ENCODE results near the gene SNRNP70. TPM values are rescaled to one million over a fixed set of nuclear protein-coding genes. Genes with fewer than 3 reads are reported as not detected.

Gene SNRNP70
- total and polyA plus RNA-seq, 2 of the 13 experiments (the other 11 are each of a cell fraction or from before 2014, with no cell fraction given) = 150 to 210 TPM

GRCh38 chr19:49057636-49058234 lies 27.5 kb upstream of the SNRNP70 start, which contains the start of gene CGB7:
Gene CGB7 (minus strand): TSS chr19:49057749. CDS start chr19:49055375, 2,374 bp downstream.
- Histone ChIP-seq H3K27me3 (ENCODE audit: control insufficient read depth in 1 of 2, insufficient read depth in 2 of 2, low read length in 2 of 2) (peaks cover 11 to 48% of the 10 kb centered on the region in 2 experiments; a peak in 4 of 5 replicates), H4K20me1 (ENCODE audit: insufficient read depth, low read length) (no peaks in the 10 kb centered on the region), H3K27ac (ENCODE audit: extremely low read length, insufficient read depth, low read length) (no peak within 1 kb of the TSS), H3K9ac (ENCODE audit: insufficient read depth, low read depth, low read length) (no peak within 1 kb of the TSS), H2AFZ (ENCODE audit: low read length) (peak within 1 kb of the TSS; percentile 72), H3K4me3 (replicated peaks in 1 of 3; ENCODE audit: insufficient read depth in 1 of 3, low read depth in 2 of 3, low read length in 3 of 3) (peak within 1 kb of the TSS; percentile 54 to 71 (median 63); a peak in 5 of 6 replicates), H3K79me2 (ENCODE audit: insufficient read depth, low read length) (no peaks in the 10 kb centered on the region), H3K4me2 (ENCODE audit: low read depth, low read length) (peak within 1 kb of the TSS; percentile 93), H3K9me3 (ENCODE audit: low read length) (no peaks in the 10 kb centered on the region), H3K4me1 (ENCODE audit: insufficient read depth, low read length) (peaks cover 17% of the 10 kb centered on the region), H3K36me3 (replicated peaks in 1 of 2; ENCODE audit: control insufficient read depth in 1 of 2, insufficient read depth in 2 of 2, low read length in 2 of 2) (no peaks in the 10 kb centered on the region)
- ATAC-seq = peak; percentile 30; the same call in 2 of the 3 replicates
- 5% methylated on average over 32 of the region's 38 CpGs for WGBS (ENCODE audit: low lambda C conversion rate)
- no TSS peak for BruUV-seq (replicated peaks)
- ChIA-PET POLR2A (no interaction called here), CTCF (ENCODE audit: low intra/inter-chr PET ratio, low total read pairs) (no interaction called here)
- no peak for FAIRE-seq
- peak; percentile 44; the same call in 1 of the 2 replicates for TF ChIP-seq GFI1 (CRISPR knock-in tag; IDR thresholded peaks at IDR 0.05; ENCODE audit: borderline replicate concordance)
- no peak for TF ChIP-seq ATF1 (CRISPR knock-in tag; IDR thresholded peaks at IDR 0.05)
- no peak for TF ChIP-seq CCAR2 (optimal IDR thresholded peaks at IDR 0.05; ENCODE audit: low read depth, low read length)
- intact Hi-C loops (cut with micrococcal nuclease; ENCODE audit: unreplicated experiment) = no loop called here
- DNase-seq (ENCODE audit: low spot score) = peak; percentile 17
- in situ Hi-C loops (cut with HindIII; ENCODE audit: extremely low pct_ligation_motif_present, low pct_unique_long_range_greater_than_20kb) = no loop called here

GRCh38 chr19:49058562-49058961 lies 26.7 kb upstream of the SNRNP70 start:
- no peak for DNase-seq (ENCODE audit: low spot score)
- ATAC-seq = no peak
- peaks cover 17% of the 10 kb centered on the region for H3K4me1 ChIP-seq (ENCODE audit: insufficient read depth, low read length)
- no peaks in the 10 kb centered on the region for H3K9me3 ChIP-seq (ENCODE audit: low read length)
- 25% methylated on average over 10 of the region's 10 CpGs for WGBS (ENCODE audit: low lambda C conversion rate)
- POLR2A ChIA-PET = no interaction called here
- no TSS peak for BruUV-seq (replicated peaks)
- no peaks in the 10 kb centered on the region for H4K20me1 ChIP-seq (ENCODE audit: insufficient read depth, low read length)
- no peaks in the 10 kb centered on the region for H3K79me2 ChIP-seq (ENCODE audit: insufficient read depth, low read length)
- 0 out of 2 replicates have a peak, but pooled peaks have one; percentile 46 for TF ChIP-seq HMGXB3 (CRISPR knock-in tag; IDR thresholded peaks at IDR 0.05; ENCODE audit: borderline replicate concordance)
- TF ChIP-seq BORCS8-MEF2B (CRISPR knock-in tag; IDR thresholded peaks at IDR 0.05) = no peak
- no peak overlapping the region for H3K27ac ChIP-seq (ENCODE audit: extremely low read length, insufficient read depth, low read length)
- H3K9ac ChIP-seq (ENCODE audit: insufficient read depth, low read depth, low read length) = no peak overlapping the region
- no peak overlapping the region for H3K4me3 ChIP-seq (replicated peaks in 1 of 3; ENCODE audit: insufficient read depth in 1 of 3, low read depth in 2 of 3, low read length in 3 of 3)
- in situ Hi-C loops (cut with HindIII; ENCODE audit: extremely low pct_ligation_motif_present, low pct_unique_long_range_greater_than_20kb) = no loop called here
- intact Hi-C loops (cut with micrococcal nuclease; ENCODE audit: unreplicated experiment) = no loop called here
- CTCF ChIA-PET (ENCODE audit: low intra/inter-chr PET ratio, low total read pairs) = no interaction called here
- FAIRE-seq = no peak
- H3K36me3 ChIP-seq (replicated peaks in 1 of 2; ENCODE audit: control insufficient read depth in 1 of 2, insufficient read depth in 2 of 2, low read length in 2 of 2) = no peaks in the 10 kb centered on the region
- no peak overlapping the region for H2AFZ ChIP-seq (ENCODE audit: low read length)
- H3K4me2 ChIP-seq (ENCODE audit: low read depth, low read length) = no peak overlapping the region
- H3K27me3 ChIP-seq (ENCODE audit: control insufficient read depth in 1 of 2, insufficient read depth in 2 of 2, low read length in 2 of 2) = peaks cover 11 to 48% of the 10 kb centered on the region in 2 experiments; a peak in 4 of 5 replicates
